ACC112 (cell line): Measurements from ENCODE around the gene PSD4.

Experiments
- H2AFZ ChIP-seq: fragments of 200-600 bp; sonication (generic); one replicate; pipeline ENCODE4 v1.6.0; 2017; ENCODE audit warnings: antibody characterized with exemption, low read length; ENCODE audit not compliant: unreplicated experiment
- H3K27ac ChIP-seq: fragments of 200-600 bp; sonication (generic); 2 replicates; pipeline ENCODE4 v1.5.1; 2014; ENCODE audit warnings: low read depth, mild to moderate bottlenecking, antibody characterized with exemption, low read length, moderate library complexity
- H3K27me3 ChIP-seq: fragments of 200-600 bp; sonication (generic); 2 replicates; pipeline ENCODE4 v1.6.1; 2014; ENCODE audit warnings: mild to moderate bottlenecking, antibody characterized with exemption, low read length, moderate library complexity, mixed read lengths; ENCODE audit not compliant: insufficient read depth
- H3K36me3 ChIP-seq: fragments of 200-600 bp; sonication (generic); 2 replicates; pipeline ENCODE4 v1.6.1; 2016; ENCODE audit warnings: mild to moderate bottlenecking, antibody characterized with exemption, low read length, moderate library complexity, mixed read lengths; ENCODE audit not compliant: insufficient read depth
- H3K4me1 ChIP-seq: fragments of 200-600 bp; sonication (generic); one replicate; pipeline ENCODE4 v1.6.1; 2016; ENCODE audit warnings: low read length, mixed read lengths; ENCODE audit not compliant: insufficient read depth, unreplicated experiment, control insufficient read depth
- H3K4me3 ChIP-seq: fragments of 200-600 bp; sonication (generic); 2 replicates; pipeline ENCODE4 v1.5.1; 2014; ENCODE audit warnings: mild to moderate bottlenecking, low read depth, low read length
- H3K79me2 ChIP-seq: fragments of 200-600 bp; sonication (generic); one replicate; pipeline ENCODE4 v1.6.0; 2016; ENCODE audit warnings: low read length; ENCODE audit not compliant: control insufficient read depth, unreplicated experiment, insufficient read depth

PSD4 gene

DNA sequence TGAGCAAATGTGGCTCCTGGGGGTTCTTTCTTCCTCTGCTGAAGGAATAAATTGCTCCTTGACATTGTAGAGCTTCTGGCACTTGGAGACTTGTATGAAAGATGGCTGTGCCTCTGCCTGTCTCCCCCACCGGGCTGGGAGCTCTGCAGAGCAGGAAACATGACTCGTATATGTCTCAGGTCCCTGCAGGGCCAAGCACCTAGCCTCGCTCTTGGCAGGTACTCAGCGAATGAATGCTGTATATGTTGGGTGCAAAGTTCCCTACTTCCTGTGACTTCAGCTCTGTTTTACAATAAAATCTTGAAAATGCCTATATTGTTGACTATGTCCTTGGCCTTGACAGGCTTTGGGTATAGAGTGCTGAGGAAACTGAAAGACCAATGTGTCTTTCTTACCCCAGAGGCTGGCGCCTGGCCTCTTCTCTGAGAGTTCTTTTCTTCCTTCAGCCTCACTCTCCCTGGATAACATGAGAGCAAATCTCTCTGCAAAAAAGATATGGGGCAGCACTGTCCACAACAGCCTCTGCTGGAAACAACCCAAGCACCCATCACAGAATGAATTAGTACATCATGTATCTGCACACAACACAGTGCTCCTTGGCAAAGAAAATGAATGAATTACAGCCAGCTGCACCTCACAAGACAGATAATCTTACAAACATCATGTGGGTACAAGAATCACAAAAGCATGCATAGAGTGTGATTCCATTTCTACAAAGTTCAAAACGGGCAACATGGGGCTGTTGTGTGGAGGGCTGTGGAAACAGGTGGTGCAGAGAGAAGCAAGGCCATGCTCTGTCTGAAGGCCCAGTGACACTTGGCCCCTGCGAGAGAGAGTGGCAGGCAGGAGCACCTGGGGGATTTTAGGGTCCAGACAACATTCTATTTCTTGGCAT lies 39.8 kb upstream of the PSD4 start:
- Histone ChIP-seq H2AFZ (no peak overlapping the region), H3K27ac (no peak overlapping the region), H3K27me3 (no peaks in the 10 kb centered on the region), H3K79me2 (no peaks in the 10 kb centered on the region), H3K36me3 (no peaks in the 10 kb centered on the region), H3K4me1 (peaks cover 11% of the 10 kb centered on the region), H3K4me3 (no peak overlapping the region)

GRCh38 chr2:113134717-113135116 lies 39.1 kb upstream of the PSD4 start:
- Histone ChIP-seq H3K27me3 (no peaks in the 10 kb centered on the region), H3K4me1 (peaks cover 11% of the 10 kb centered on the region), H3K27ac (no peak overlapping the region), H3K79me2 (no peaks in the 10 kb centered on the region), H2AFZ (no peak overlapping the region), H3K36me3 (no peaks in the 10 kb centered on the region), H3K4me3 (no peak overlapping the region)

DNA sequence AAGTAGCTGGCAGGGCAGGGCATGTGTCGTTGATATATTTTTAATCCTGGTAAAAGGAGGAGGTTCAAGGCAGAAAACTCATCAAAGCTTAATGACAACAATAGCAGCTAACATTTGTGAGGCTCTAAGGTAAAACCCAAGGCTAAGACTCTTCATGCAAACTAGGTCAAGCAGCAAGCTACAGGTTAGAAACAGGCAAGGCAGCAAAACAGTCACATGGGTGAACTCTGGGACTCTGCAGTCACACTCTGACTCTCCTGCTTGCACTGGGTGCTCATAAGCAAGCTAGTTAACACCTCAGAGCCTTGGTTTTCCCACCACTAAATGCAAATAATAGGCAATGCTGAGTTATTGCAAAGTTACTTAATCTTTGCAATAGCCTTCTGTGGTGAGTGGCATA lies 38.5 kb upstream of the PSD4 start:
- no peaks in the 10 kb centered on the region for H3K27me3 ChIP-seq
- H3K79me2 ChIP-seq, result no peaks in the 10 kb centered on the region
- H3K4me3 ChIP-seq, result no peak overlapping the region
- H3K36me3 ChIP-seq, result no peaks in the 10 kb centered on the region
- no peak overlapping the region for H3K27ac ChIP-seq
- H2AFZ ChIP-seq, result no peak overlapping the region
- peaks cover 11% of the 10 kb centered on the region for H3K4me1 ChIP-seq

DNA sequence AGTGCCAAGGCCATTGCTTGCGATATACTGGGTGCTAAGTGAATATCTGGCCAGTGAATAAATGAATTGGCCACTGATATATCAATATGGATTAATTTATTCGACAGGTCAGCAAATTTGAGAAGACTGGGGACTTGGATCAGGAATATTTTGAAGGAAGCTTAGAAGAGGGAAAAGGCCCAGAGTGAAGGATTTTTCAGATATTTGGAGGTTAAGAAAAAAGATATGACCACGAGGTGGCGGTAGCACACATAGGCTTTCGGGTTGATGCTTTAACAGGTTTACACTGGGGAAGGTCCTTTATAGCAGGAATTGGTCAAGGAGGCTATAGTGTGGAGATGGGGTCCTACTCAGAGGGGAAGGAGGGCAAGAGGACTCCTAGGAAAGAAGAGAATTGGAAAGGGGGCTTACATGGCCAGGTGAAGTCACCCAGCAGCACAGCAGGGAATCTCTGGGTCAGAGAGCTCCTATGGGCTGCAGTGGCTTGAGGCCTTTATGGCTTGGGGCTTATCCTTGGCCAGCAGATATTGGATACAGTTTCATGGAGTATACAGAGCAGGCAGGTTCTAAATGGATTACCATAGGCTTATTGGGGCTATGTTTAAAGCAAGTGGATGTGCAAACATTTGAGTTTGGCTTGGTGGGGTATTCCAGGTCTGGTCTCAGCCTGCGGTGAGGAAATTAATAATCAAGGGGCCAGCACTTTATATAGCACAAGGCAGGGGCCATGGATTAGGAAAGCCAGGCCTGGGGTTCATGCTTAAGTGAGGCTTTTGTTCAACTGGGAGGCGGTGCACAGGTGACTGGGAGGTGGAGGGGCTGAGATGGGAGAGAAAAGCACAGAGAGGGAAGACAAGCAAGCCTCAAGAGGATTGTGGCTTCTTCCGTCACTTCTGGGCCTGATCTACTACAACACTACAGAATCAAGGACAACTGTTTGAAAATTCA lies 36.7 kb upstream of the PSD4 start:
- peaks cover 11% of the 10 kb centered on the region for H3K4me1 ChIP-seq
- H3K36me3 ChIP-seq, result no peaks in the 10 kb centered on the region
- H3K79me2 ChIP-seq, result no peaks in the 10 kb centered on the region
- no peak overlapping the region for H3K27ac ChIP-seq
- H3K4me3 ChIP-seq, result no peak overlapping the region
- H3K27me3 ChIP-seq, result no peaks in the 10 kb centered on the region
- H2AFZ ChIP-seq, result no peak overlapping the region

- Histone ChIP-seq H2AFZ (no peak overlapping the region), H3K4me3 (no peak overlapping the region), H3K36me3 (no peaks in the 10 kb centered on the region), H3K27me3 (no peaks in the 10 kb centered on the region), H3K79me2 (no peaks in the 10 kb centered on the region), H3K27ac (no peak overlapping the region), H3K4me1 (peaks cover 11% of the 10 kb centered on the region)
Measured at GRCh38 chr2:113137827-113138226, 35.9 kb upstream of the PSD4 start.

GRCh38 chr2:113138428-113139322 lies 35.1 kb upstream of the PSD4 start:
- Histone ChIP-seq H3K79me2 (no peaks in the 10 kb centered on the region), H3K4me1 (peaks cover 8% of the 10 kb centered on the region), H3K27ac (no peak overlapping the region), H3K36me3 (no peaks in the 10 kb centered on the region), H3K4me3 (no peak overlapping the region; the same call in 1 of the 2 replicates), H3K27me3 (no peaks in the 10 kb centered on the region), H2AFZ (peak overlapping the region; percentile 21)

GRCh38 chr2:113141451-113141850 lies 32.3 kb upstream of the PSD4 start:
- H3K27ac ChIP-seq, result no peak overlapping the region
- no peak overlapping the region for H3K4me3 ChIP-seq
- H3K27me3 ChIP-seq, result peaks cover 16% of the 10 kb centered on the region; the same call in 1 of the 2 replicates
- no peak overlapping the region for H2AFZ ChIP-seq
- no peaks in the 10 kb centered on the region for H3K79me2 ChIP-seq
- H3K36me3 ChIP-seq, result no peaks in the 10 kb centered on the region
- H3K4me1 ChIP-seq, result peaks cover 3% of the 10 kb centered on the region

DNA sequence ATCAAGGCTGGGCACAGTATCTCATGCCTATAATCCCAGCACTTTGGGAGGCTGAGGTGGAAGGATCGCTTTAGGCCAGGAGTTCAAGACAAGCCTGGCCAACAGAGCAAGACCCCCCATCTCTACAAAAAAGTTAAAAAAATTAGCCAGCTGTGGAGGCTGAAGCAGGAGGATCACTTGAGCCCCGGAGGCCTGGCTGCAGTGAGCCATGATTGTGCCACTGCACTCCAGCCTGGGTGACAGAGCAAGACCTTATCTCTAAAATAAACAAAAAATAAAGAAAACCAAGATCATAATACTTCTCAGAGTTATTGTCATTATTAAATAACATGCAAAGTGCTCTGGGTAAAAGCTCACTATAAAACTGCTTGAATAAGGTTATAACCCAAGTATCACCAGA lies 31.5 kb upstream of the PSD4 start:
- H3K4me1 ChIP-seq, result peaks cover 3% of the 10 kb centered on the region
- no peaks in the 10 kb centered on the region for H3K79me2 ChIP-seq
- H3K27me3 ChIP-seq, result peaks cover 16% of the 10 kb centered on the region; the same call in 1 of the 2 replicates
- H3K36me3 ChIP-seq, result no peaks in the 10 kb centered on the region
- no peak overlapping the region for H3K27ac ChIP-seq
- H2AFZ ChIP-seq, result no peak overlapping the region
- no peak overlapping the region for H3K4me3 ChIP-seq

DNA sequence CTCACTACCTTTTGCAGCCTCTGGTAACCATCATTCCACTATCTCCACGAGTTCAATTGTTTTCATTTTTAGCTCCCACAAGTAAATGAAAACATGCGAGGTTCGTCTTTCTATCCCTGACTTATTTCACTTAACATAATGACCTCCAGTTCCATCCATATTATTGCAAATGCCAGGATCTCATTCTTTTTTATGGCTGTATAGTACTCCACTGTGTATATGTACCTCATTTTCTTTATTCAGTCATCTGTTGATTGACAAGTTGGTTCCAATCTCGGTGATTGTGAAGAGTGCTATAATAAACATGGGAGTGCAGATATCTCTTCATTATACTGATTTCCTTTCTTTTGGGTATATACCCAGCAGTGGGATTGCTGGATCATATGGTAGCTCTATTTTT lies 29.5 kb upstream of the PSD4 start:
- Histone ChIP-seq H3K36me3 (no peaks in the 10 kb centered on the region), H3K27me3 (peaks cover 16% of the 10 kb centered on the region; the same call in 1 of the 2 replicates), H3K4me1 (no peaks in the 10 kb centered on the region), H3K79me2 (no peaks in the 10 kb centered on the region), H3K27ac (no peak overlapping the region), H2AFZ (no peak overlapping the region), H3K4me3 (no peak overlapping the region)
